Skeletal muscle tissue (tissue), 4 donors: Measurements from ENCODE around the gene EDDM13. TPM values are rescaled to one million over a fixed set of nuclear protein-coding genes. Genes with fewer than 3 reads are reported as not detected.
A peak's percentile ranks its signal among the peaks of the same experiment; 100 is the strongest.

Experiments used
- H3K27ac ChIP-seq: one replicate; pipeline ENCODE4 v1.7.0; 2013; ENCODE audit warnings: mild to moderate bottlenecking, low read depth, low read length, inconsistent platforms
- H3K27me3 ChIP-seq, 3 donors: one replicate each; pipeline ENCODE4 v1.7.0; 2013; ENCODE audit warnings: low read length in 3 of 3; ENCODE audit not compliant: control insufficient read depth in 3 of 3, insufficient read depth in 3 of 3
- H3K36me3 ChIP-seq, 3 donors: one replicate each; pipeline ENCODE4 v1.7.0; 2013; ENCODE audit warnings: low read length in 3 of 3; ENCODE audit not compliant: control insufficient read depth in 3 of 3, insufficient read depth in 3 of 3
- H3K4me1 ChIP-seq, 3 donors: one replicate each; pipeline ENCODE4 v1.7.0; 2013; ENCODE audit warnings: low read length in 3 of 3, mild to moderate bottlenecking in 3 of 3; ENCODE audit not compliant: control insufficient read depth in 3 of 3, insufficient read depth in 3 of 3
- H3K4me3 ChIP-seq, 3 donors: one replicate each; pipeline ENCODE4 v1.7.0; 2013; ENCODE audit warnings: low read length in 3 of 3
- H3K9ac ChIP-seq, 3 donors: one replicate each; pipeline ENCODE4 v1.7.0; 2013; ENCODE audit warnings: low read length in 3 of 3, mild to moderate bottlenecking in 3 of 3, moderate library complexity in 2 of 3, low read depth in 1 of 3
- H3K9me3 ChIP-seq, 3 donors: one replicate each; pipeline ENCODE4 v1.7.0; 2013; ENCODE audit warnings: low read length in 3 of 3; ENCODE audit not compliant: control insufficient read depth in 3 of 3
- total RNA-seq: library from RNA; depleted of rRNA; stranded (reverse); fragments of >200 nt; gene quantifications from one replicate; pipeline ENCODE4 v1.2.3, GENCODE V29; 2014
- donor health status: Osteomylitis.

Gene EDDM13
- total RNA-seq, 1 donor from 2014 or later: not detected

- peaks cover 2 to 12% (median 8%) of the 10 kb centered on the region in 3 donors for H3K36me3 ChIP-seq
- no peak overlapping the region for H3K4me3 ChIP-seq
- peaks cover 2 to 3% (median 3%) of the 10 kb centered on the region in 3 donors for H3K4me1 ChIP-seq
- H3K27me3 ChIP-seq: no peaks in the 10 kb centered on the region
- no peaks in the 10 kb centered on the region for H3K9me3 ChIP-seq
- H3K27ac ChIP-seq: no peak overlapping the region
- no peak overlapping the region for H3K9ac ChIP-seq
These were observed 36.2 kb downstream of the EDDM13 start for GRCh38 chr19:56308792-56309191.

GRCh38 chr19:56309511-56310185 lies 37.1 kb downstream of the EDDM13 start:
- Histone ChIP-seq H3K36me3 (peaks cover 2 to 9% (median 4%) of the 10 kb centered on the region in 3 donors), H3K27ac (no peak overlapping the region), H3K27me3 (no peaks in the 10 kb centered on the region), H3K9ac (no peak overlapping the region), H3K4me3 (no peak overlapping the region), H3K9me3 (no peaks in the 10 kb centered on the region), H3K4me1 (peaks cover 6 to 7% (median 7%) of the 10 kb centered on the region in 3 donors)

GRCh38 chr19:56310462-56310861 lies 37.9 kb downstream of the EDDM13 start:
- Histone ChIP-seq H3K9me3 (no peaks in the 10 kb centered on the region), H3K36me3 (peaks cover 0 to 9% (median 2%) of the 10 kb centered on the region in 3 donors), H3K27ac (no peak overlapping the region)

GRCh38 chr19:56312342-56312741 lies 39.8 kb downstream of the EDDM13 start:
- H3K9me3 ChIP-seq: no peaks in the 10 kb centered on the region
- no peak overlapping the region for H3K27ac ChIP-seq
- H3K9ac ChIP-seq: no peak overlapping the region
- no peaks in the 10 kb centered on the region for H3K27me3 ChIP-seq
- peaks cover 0 to 8% (median 2%) of the 10 kb centered on the region in 3 donors for H3K36me3 ChIP-seq
- peaks cover 13 to 18% (median 13%) of the 10 kb centered on the region in 3 donors for H3K4me1 ChIP-seq
- H3K4me3 ChIP-seq: no peak overlapping the region

More at GRCh38 chr19:56310462-56310861, 37.9 kb downstream of the EDDM13 start:
- H3K4me1 ChIP-seq: peaks cover 8 to 10% (median 8%) of the 10 kb centered on the region in 3 donors
- no peak overlapping the region for H3K9ac ChIP-seq
- H3K27me3 ChIP-seq: no peaks in the 10 kb centered on the region
- no peak overlapping the region for H3K4me3 ChIP-seq

- Histone ChIP-seq H3K9me3 (no peaks in the 10 kb centered on the region), H3K4me3 (no peak overlapping the region), H3K4me1 (peaks cover 13 to 18% (median 13%) of the 10 kb centered on the region in 3 donors), H3K36me3 (peaks cover 0 to 6% (median 2%) of the 10 kb centered on the region in 3 donors), H3K27ac (no peak overlapping the region), H3K9ac (no peak overlapping the region), H3K27me3 (no peaks in the 10 kb centered on the region)
These were observed 40.5 kb downstream of the EDDM13 start for GRCh38 chr19:56312787-56313657.

- Histone ChIP-seq H3K4me3 (peak overlapping the region; percentile 96 to 100 (median 99)), H3K27ac (peak overlapping the region; percentile 94), H3K4me1 (peaks cover 13 to 18% (median 13%) of the 10 kb centered on the region in 3 donors), H3K9me3 (no peaks in the 10 kb centered on the region), H3K36me3 (peaks cover 0 to 6% (median 2%) of the 10 kb centered on the region in 3 donors), H3K9ac (peak overlapping the region; percentile 92 to 97 (median 96)), H3K27me3 (no peaks in the 10 kb centered on the region)
These were observed 41.5 kb downstream of the EDDM13 start for GRCh38 chr19:56314018-56314380.

GRCh38 chr19:56314381-56315076 lies 42.0 kb downstream of the EDDM13 start, which contains the start of gene ZSCAN5A:
ZSCAN5A (minus strand) TSS chr19:56314839; CDS start chr19:56225046, 89,793 bp downstream.
- Histone ChIP-seq H3K9me3 (no peaks in the 10 kb centered on the region), H3K27me3 (no peaks in the 10 kb centered on the region), H3K9ac (peak within 1 kb of the TSS; percentile 92 to 97 (median 96)), H3K4me3 (peak within 1 kb of the TSS; percentile 96 to 100 (median 99)), H3K36me3 (peaks cover 0 to 6% (median 2%) of the 10 kb centered on the region in 3 donors), H3K4me1 (peaks cover 13 to 18% (median 13%) of the 10 kb centered on the region in 3 donors), H3K27ac (peak within 1 kb of the TSS; percentile 94)

- peaks cover 13 to 18% (median 13%) of the 10 kb centered on the region in 3 donors for H3K4me1 ChIP-seq
- no peaks in the 10 kb centered on the region for H3K9me3 ChIP-seq
- H3K27ac ChIP-seq: peak overlapping the region; percentile 94
These were observed 42.7 kb downstream of the EDDM13 start for GRCh38 chr19:56315077-56315828.

GRCh38 chr19:56316728-56317127 lies 44.2 kb downstream of the EDDM13 start:
- Histone ChIP-seq H3K9ac (no peak overlapping the region), H3K36me3 (peaks cover 0 to 6% (median under 1%) of the 10 kb centered on the region in 3 donors), H3K27me3 (no peaks in the 10 kb centered on the region), H3K27ac (no peak overlapping the region), H3K4me1 (peaks cover 13 to 18% (median 13%) of the 10 kb centered on the region in 3 donors), H3K4me3 (no peak overlapping the region), H3K9me3 (no peaks in the 10 kb centered on the region)

More at GRCh38 chr19:56315077-56315828, 42.7 kb downstream of the EDDM13 start:
- Histone ChIP-seq H3K36me3 (peaks cover 0 to 6% (median 2%) of the 10 kb centered on the region in 3 donors), H3K27me3 (no peaks in the 10 kb centered on the region), H3K4me3 (peak overlapping the region; percentile 96 to 100 (median 99)), H3K9ac (peak overlapping the region; percentile 92 to 97 (median 96))
